ENCODE data around the gene SMAD6.

- TF ChIP-seq POLR2A (IDR thresholded peaks at IDR 0.05; ENCODE audit: low read depth, low read length) = no peak
- no peak for TF ChIP-seq RFX5 (IDR thresholded peaks at IDR 0.05; ENCODE audit: low read depth, low read length)
Measured at GRCh38 chr15:66798426-66799061, 96.5 kb downstream of the SMAD6 start.

Measured in IMR-90 (cell line).